Peyer's patch (tissue), 4 donors: ENCODE results near the gene TSPAN14.

Experiments used
- POLR2A ChIP-seq, 2 donors: fragments of 450-650 bp; IDR thresholded peaks; one replicate each; pipeline ENCODE4 v1.5.1; 2017; ENCODE audit warnings: antibody characterized with exemption in 2 of 2, mild to moderate bottlenecking in 2 of 2, moderate library complexity in 2 of 2
- TF ChIP-seq, protein P1 (sequence below), 6 experiments: fragments of 450-650 bp in 4 of 6; fragments of 200-600 bp in 2 of 6; sonication (generic) in 1 of 6; IDR thresholded peaks; one replicate each; pipeline ENCODE4 v1.5.1; 2017 to 2019; ENCODE audit warnings: antibody characterized with exemption in 6 of 6, mild to moderate bottlenecking in 3 of 6, moderate library complexity in 1 of 6

DNA sequence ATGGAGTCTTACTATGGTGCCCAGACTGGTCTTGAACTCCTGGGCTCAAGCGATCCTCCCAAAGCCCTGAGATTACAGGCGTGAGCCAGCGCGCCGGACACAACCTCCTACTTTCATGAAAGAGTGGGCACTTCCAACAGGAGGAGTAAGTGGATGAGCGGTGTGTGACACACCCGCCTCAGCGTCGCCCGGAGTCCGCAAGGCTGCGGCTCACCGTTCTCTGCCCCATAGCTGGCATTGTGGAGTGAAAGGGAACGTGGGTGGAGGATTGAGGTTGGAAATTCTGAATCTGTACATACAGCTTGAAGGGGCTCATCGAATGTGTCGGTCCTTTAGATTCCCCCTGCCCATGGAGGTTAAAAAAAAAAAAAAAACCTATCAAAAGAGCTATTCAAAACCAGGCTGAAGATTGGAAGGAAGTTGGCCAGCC is 46.3 kb upstream of the TSPAN14 start:
- TF ChIP-seq, protein P1, sequence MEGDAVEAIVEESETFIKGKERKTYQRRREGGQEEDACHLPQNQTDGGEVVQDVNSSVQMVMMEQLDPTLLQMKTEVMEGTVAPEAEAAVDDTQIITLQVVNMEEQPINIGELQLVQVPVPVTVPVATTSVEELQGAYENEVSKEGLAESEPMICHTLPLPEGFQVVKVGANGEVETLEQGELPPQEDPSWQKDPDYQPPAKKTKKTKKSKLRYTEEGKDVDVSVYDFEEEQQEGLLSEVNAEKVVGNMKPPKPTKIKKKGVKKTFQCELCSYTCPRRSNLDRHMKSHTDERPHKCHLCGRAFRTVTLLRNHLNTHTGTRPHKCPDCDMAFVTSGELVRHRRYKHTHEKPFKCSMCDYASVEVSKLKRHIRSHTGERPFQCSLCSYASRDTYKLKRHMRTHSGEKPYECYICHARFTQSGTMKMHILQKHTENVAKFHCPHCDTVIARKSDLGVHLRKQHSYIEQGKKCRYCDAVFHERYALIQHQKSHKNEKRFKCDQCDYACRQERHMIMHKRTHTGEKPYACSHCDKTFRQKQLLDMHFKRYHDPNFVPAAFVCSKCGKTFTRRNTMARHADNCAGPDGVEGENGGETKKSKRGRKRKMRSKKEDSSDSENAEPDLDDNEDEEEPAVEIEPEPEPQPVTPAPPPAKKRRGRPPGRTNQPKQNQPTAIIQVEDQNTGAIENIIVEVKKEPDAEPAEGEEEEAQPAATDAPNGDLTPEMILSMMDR (IDR thresholded peaks at IDR 0.05) = no peak
- no peak for TF ChIP-seq POLR2A (IDR thresholded peaks at IDR 0.05)
